H1 (cell line): ENCODE results near the gene PRKN. TPM values are rescaled to one million over a fixed set of nuclear protein-coding genes. Genes with fewer than 3 reads are reported as not detected.

ENCODE experiments used
- MAFK ChIP-seq: IDR thresholded peaks from 2 replicates; pipeline ENCODE4 v1.6.1; 2012; ENCODE audit warnings: low read depth, mild to moderate bottlenecking, improper control_type of control experiment, low read length
- MAX ChIP-seq: IDR thresholded peaks from 2 replicates; pipeline ENCODE4 v1.6.1; 2012; ENCODE audit warnings: inconsistent platforms
- RBBP5 ChIP-seq: IDR thresholded peaks from 2 replicates; pipeline ENCODE4 v1.7.1; 2012; ENCODE audit warnings: low read depth, mild to moderate bottlenecking, inconsistent platforms, low read length, moderate library complexity, borderline replicate concordance
- SUZ12 ChIP-seq: fragments of 200-600 bp; sonication (generic); IDR thresholded peaks from 2 replicates; pipeline ENCODE4 v1.6.1; 2012; ENCODE audit warnings: mild to moderate bottlenecking, inconsistent platforms, low read length, moderate library complexity, mixed read lengths
- TAF7 ChIP-seq: optimal IDR thresholded peaks from 2 replicates; pipeline ENCODE3; 2011; ENCODE audit warnings: low read depth, mild to moderate bottlenecking, inconsistent platforms, low read length, moderate library complexity, borderline replicate concordance
- polyA plus RNA-seq, 7 experiments: library from polyadenylated mRNA; depleted of rRNA in 3 of 7; stranded (reverse) in 5 of 7; unstranded in 2 of 7; fragments of >200 nt in 5 of 7; fragments of 200-250 nt in 2 of 7; gene quantifications; 1 replicate in 5 of 7; 2 replicates in 1 of 7; 4 replicates in 1 of 7; pipeline versions ENCODE4 v1.2.1 to v1.2.3, GENCODE V29; 2011 to 2013; ENCODE audit warnings: missing spikeins in 2 of 7, mixed read lengths in 2 of 7
- total RNA-seq: library from RNA; stranded (reverse); fragmentation: NEBNext Ultra II Directional; extraction: Animal tissue kit (Norgen Biotek cat#: 25700); gene quantifications from 2 replicates; pipeline ENCODE4 v1.2.1, GENCODE V29; 2021

Gene PRKN
- total and polyA plus RNA-seq, 2 of the 8 experiments (the other 6 are each of a cell fraction or from before 2014, with no cell fraction given) = 0.13 to 0.29 TPM

DNA sequence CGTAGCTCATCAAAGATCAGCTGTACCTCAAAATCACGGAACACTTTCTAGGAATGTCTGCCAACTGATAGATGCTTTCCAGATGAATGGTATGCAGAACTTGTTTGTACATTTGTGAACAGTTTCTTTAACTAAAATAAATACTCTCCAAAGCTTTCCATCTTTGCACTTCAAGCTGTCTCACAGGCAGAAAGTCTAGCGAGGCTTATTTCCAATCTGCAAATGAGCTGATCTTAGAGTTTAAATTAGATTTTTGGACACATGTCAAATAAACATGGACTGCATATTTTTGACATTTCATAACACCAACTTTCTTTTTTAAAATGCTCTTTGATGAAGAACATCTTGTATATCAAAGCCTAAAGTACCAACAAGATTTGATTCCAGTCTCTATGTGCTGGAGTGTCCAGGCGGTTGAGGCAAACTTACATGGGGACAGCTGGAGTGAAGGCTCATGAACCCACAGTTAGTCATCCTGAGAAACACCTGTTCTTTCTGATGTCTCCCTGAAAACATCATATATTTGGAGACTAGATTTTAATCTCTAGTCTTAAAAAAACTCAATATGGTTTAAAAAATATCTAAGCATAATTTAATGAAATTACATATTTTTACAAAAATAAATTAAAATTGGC is 1185.1 kb downstream of the PRKN start (continued):
- TF ChIP-seq SUZ12 (no peak), MAX (no peak), RBBP5 (no peak), MAFK (no peak), TAF7 (no peak)
